Gastroesophageal sphincter (tissue), 4 donors: ENCODE data around the gene ITGB6. TPM values are rescaled to one million over a fixed set of nuclear protein-coding genes. Genes with fewer than 3 reads are reported as not detected.

Experiments used
- ATAC-seq: fragments of 150-250 bp; one replicate; pipeline ENCODE4 v1.9.1; 2016; ENCODE audit warnings: mild to moderate bottlenecking, moderate library complexity
- H3K27ac ChIP-seq, 4 donors: fragments of 200-600 bp; sonication (generic) in 3 of 4; 1 replicate in 3 of 4; 2 replicates in 1 of 4; pipeline ENCODE4 v1.5.1; 2016 to 2019
- H3K27me3 ChIP-seq: fragments of 200-600 bp; sonication (generic); one replicate; pipeline ENCODE4 v1.5.1; 2019
- H3K36me3 ChIP-seq, 2 donors: fragments of 200-600 bp; sonication (generic); one replicate each; pipeline ENCODE4 v1.5.1; 2019; ENCODE audit warnings: control low read depth in 1 of 2
- H3K4me1 ChIP-seq, 3 donors: fragments of 200-600 bp; sonication (generic); 1 replicate in 2 of 3; 2 replicates in 1 of 3; pipeline ENCODE4 v1.5.1; 2016 to 2019; ENCODE audit warnings: control low read depth in 2 of 3
- H3K4me3 ChIP-seq, 2 donors: fragments of 200-600 bp; sonication (generic); one replicate each; pipeline ENCODE4 v1.5.1; 2019; ENCODE audit warnings: mild to moderate bottlenecking in 1 of 2, moderate library complexity in 1 of 2
- H3K9me3 ChIP-seq, 3 donors: fragments of 200-600 bp; sonication (generic); one replicate each; pipeline ENCODE4 v1.5.1; 2017 to 2019; ENCODE audit warnings: control low read depth in 2 of 3
- EP300 ChIP-seq: sonication (generic); formaldehyde crosslinking; IDR thresholded peaks from one replicate; pipeline ENCODE4 v1.6.1; 2017; ENCODE audit warnings: antibody characterized with exemption, mild to moderate bottlenecking
- POLR2A ChIP-seq, 2 donors: fragments of 450-650 bp; IDR thresholded peaks; one replicate each; pipeline ENCODE4 v1.6.1; 2017; ENCODE audit warnings: antibody characterized with exemption in 2 of 2, mild to moderate bottlenecking in 2 of 2, moderate library complexity in 1 of 2
- POLR2AphosphoS5 ChIP-seq: sonication (generic); formaldehyde crosslinking; IDR thresholded peaks from one replicate; pipeline ENCODE4 v1.6.1; 2017; ENCODE audit warnings: antibody characterized with exemption
- WGBS, 2 donors: methylation state at CpG; one replicate each; pipeline ENCODE4 v1.1.5; 2018; ENCODE audit warnings: low coverage in 1 of 2; 5-methylcytosine and 5-hydroxymethylcytosine counted together
- total RNA-seq, 4 donors: library from RNA; depleted of rRNA; stranded (reverse); fragments of >200 nt; gene quantifications; one replicate each; pipeline ENCODE4 v1.1.0, GENCODE V29; 2016
- TF ChIP-seq, protein P1 (sequence below), 4 experiments: fragments of 200-600 bp in 2 of 4; fragments of 450-650 bp in 2 of 4; sonication (generic) in 1 of 4; IDR thresholded peaks; one replicate each; pipeline ENCODE4 v1.5.1; 2017 to 2019; ENCODE audit warnings: antibody characterized with exemption in 4 of 4, mild to moderate bottlenecking in 2 of 4, moderate library complexity in 2 of 4

Gene ITGB6, protein sequence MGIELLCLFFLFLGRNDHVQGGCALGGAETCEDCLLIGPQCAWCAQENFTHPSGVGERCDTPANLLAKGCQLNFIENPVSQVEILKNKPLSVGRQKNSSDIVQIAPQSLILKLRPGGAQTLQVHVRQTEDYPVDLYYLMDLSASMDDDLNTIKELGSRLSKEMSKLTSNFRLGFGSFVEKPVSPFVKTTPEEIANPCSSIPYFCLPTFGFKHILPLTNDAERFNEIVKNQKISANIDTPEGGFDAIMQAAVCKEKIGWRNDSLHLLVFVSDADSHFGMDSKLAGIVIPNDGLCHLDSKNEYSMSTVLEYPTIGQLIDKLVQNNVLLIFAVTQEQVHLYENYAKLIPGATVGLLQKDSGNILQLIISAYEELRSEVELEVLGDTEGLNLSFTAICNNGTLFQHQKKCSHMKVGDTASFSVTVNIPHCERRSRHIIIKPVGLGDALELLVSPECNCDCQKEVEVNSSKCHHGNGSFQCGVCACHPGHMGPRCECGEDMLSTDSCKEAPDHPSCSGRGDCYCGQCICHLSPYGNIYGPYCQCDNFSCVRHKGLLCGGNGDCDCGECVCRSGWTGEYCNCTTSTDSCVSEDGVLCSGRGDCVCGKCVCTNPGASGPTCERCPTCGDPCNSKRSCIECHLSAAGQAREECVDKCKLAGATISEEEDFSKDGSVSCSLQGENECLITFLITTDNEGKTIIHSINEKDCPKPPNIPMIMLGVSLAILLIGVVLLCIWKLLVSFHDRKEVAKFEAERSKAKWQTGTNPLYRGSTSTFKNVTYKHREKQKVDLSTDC
- 1 to 10 TPM in 1 of 4 donors, not detected in 3; 2.2 TPM for total RNA-seq

GRCh38 chr2:160199683-160200389, at the start of gene ITGB6:
TSS of gene ITGB6 (minus strand) at chr2:160200272. CDS start at chr2:160200063, 209 bp downstream.
- Histone ChIP-seq H3K9me3 (no peaks in the 10 kb centered on the region), H3K4me1 (no peaks in the 10 kb centered on the region), H3K27me3 (no peaks in the 10 kb centered on the region), H3K36me3 (no peaks in the 10 kb centered on the region), H3K4me3 (no peak within 1 kb of the TSS), H3K27ac (no peak within 1 kb of the TSS)
- WGBS, 2 donors = 77 to 81% methylated on average over 9 of the region's 9 CpGs
- ATAC-seq = no peak
- TF ChIP-seq POLR2A (IDR thresholded peaks at IDR 0.05) (no peak), EP300 (no peak), POLR2AphosphoS5 (no peak)
- TF ChIP-seq, protein P1, sequence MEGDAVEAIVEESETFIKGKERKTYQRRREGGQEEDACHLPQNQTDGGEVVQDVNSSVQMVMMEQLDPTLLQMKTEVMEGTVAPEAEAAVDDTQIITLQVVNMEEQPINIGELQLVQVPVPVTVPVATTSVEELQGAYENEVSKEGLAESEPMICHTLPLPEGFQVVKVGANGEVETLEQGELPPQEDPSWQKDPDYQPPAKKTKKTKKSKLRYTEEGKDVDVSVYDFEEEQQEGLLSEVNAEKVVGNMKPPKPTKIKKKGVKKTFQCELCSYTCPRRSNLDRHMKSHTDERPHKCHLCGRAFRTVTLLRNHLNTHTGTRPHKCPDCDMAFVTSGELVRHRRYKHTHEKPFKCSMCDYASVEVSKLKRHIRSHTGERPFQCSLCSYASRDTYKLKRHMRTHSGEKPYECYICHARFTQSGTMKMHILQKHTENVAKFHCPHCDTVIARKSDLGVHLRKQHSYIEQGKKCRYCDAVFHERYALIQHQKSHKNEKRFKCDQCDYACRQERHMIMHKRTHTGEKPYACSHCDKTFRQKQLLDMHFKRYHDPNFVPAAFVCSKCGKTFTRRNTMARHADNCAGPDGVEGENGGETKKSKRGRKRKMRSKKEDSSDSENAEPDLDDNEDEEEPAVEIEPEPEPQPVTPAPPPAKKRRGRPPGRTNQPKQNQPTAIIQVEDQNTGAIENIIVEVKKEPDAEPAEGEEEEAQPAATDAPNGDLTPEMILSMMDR (IDR thresholded peaks at IDR 0.05) = no peak

GRCh38 chr2:160247296-160248035, 47.4 kb upstream of the ITGB6 start:
- Histone ChIP-seq H3K4me3 (no peak overlapping the region), H3K36me3 (no peaks in the 10 kb centered on the region), H3K9me3 (no peaks in the 10 kb centered on the region), H3K27ac (no peak overlapping the region), H3K27me3 (no peaks in the 10 kb centered on the region), H3K4me1 (peaks cover 0 to 19% (median 0%) of the 10 kb centered on the region in 3 donors)
- TF ChIP-seq POLR2A (IDR thresholded peaks at IDR 0.05) = no peak
- TF ChIP-seq, protein P1 (IDR thresholded peaks at IDR 0.05) = no peak
- TF ChIP-seq EP300 = no peak
- no peak for TF ChIP-seq POLR2AphosphoS5
- ATAC-seq = no peak
- 78 to 83% methylated on average over 5 to 6 of the region's 6 CpGs for WGBS, 2 donors

- Histone ChIP-seq H3K4me1 (peaks cover 0 to 20% (median 3%) of the 10 kb centered on the region in 3 donors), H3K4me3 (no peak overlapping the region), H3K27me3 (no peaks in the 10 kb centered on the region), H3K9me3 (no peaks in the 10 kb centered on the region), H3K27ac (no peak overlapping the region), H3K36me3 (no peaks in the 10 kb centered on the region)
- ATAC-seq = no peak
- 88 to 91% methylated on average over 2 of the region's 2 CpGs for WGBS, 2 donors
- TF ChIP-seq, protein P1 (IDR thresholded peaks at IDR 0.05) = no peak
Observed at GRCh38 chr2:160246356-160246755, 46.3 kb upstream of the ITGB6 start.

- H3K9me3 ChIP-seq = no peaks in the 10 kb centered on the region
- H3K36me3 ChIP-seq = no peaks in the 10 kb centered on the region
- H3K4me1 ChIP-seq = peaks cover 0 to 20% (median 3%) of the 10 kb centered on the region in 3 donors
- 79 to 91% methylated on average over 3 to 5 of the region's 5 CpGs for WGBS, 2 donors
- H3K27ac ChIP-seq = no peak overlapping the region
- no peaks in the 10 kb centered on the region for H3K27me3 ChIP-seq
- ATAC-seq = no peak
- TF ChIP-seq POLR2AphosphoS5 (no peak), POLR2A (IDR thresholded peaks at IDR 0.05) (no peak), EP300 (no peak)
- TF ChIP-seq, protein P1 (IDR thresholded peaks at IDR 0.05) = no peak
- H3K4me3 ChIP-seq = no peak overlapping the region
Observed at GRCh38 chr2:160245614-160246155, 45.6 kb upstream of the ITGB6 start.
